Stimulated activated CD4-positive, alpha-beta T cell treated with anti-CD3 and anti-CD28 coated beads, Interleukin-2, amount 100 ng/mL, for 48 hours (primary cell): ENCODE data around the gene ACAP3.
A peak's percentile ranks its signal among the peaks of the same experiment; 100 is the strongest.

Experiments used
- DNase-seq, 2 donors: peaks; one replicate each; pipeline ENCODE4 v3.0.0-alpha.2; 2020

ACAP3 gene

GRCh38 chr1:1284221-1285101 is 23.3 kb downstream of the ACAP3 start:
- no peak for DNase-seq

DNA sequence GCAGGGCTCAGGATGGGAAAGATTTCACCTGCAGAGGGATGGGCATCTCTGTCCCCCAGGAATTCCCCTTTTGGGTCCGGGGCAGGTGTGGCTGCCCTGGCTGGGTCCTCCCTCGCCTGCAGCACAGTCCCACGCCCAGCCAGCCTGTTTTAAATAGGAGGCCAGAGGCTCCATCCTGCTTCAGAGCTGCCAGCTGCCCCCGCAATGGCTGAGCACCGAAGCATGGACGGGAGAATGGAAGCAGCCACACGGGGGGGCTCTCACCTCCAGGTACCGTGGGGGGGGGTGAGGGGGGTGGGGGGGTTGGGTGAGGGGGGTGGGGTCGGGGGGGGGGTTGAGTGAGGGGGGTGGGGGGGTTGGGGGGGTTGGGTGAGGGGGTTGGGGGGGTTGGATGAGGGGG is 23.9 kb downstream of the ACAP3 start:
- no peak for DNase-seq

DNA sequence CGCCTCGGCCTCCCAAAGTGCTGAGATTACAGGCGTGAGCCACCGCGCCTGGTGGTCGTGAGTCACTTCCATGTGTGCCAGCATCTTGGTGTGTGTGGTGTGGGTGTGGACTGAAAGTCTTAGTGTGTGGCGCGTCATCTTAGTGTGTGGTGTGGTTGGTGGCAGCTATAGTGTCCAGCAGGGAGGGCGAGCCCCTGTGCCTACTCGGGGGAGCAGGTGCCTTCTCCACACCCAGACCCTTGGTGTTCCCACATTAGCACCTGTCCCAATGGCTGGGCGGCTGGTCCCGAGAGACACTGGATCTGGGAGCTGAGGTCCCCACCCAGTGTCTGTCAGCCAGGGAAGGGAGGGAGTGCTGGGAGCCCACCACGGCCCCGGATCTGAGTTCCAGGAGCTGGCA is 24.7 kb downstream of the ACAP3 start:
- no peak for DNase-seq

DNA sequence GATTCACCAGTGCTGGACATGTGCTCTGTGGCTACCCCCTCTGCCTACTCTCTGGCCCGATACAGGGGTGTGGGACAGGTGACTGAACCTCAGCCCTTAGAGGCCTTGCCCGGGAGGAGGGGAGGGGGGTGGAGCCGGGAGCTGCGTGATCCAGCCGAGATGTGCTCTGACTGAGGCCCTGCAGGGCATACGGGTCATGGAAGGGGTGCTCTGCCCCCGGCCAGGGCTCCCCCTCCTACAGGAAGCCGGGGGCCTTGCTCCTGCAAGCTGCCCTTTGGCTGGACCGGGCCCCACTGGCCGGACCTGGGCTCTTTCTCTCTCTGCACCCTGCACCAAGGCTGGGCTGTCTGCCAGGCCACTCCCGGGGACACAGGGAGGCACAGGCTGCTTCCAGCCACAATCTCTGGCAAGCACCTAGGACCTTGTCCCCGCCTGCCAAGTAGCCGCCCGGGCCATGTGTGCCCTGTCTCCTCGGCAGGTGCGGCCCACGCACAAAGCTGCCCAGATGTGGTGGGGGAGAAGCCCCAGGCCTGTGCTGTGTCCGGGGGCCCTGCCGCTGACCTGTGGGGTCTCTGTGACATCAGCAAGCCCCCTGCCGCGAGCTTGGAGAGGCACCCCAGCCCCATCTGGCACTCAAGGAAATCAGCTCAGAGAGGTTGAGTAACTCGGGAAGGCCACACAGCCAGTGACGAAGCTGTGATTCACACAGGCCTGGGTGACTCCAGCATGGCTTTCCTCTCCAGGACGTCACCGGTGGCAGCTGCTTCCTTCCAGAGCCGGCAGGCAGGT is 26.0 kb downstream of the ACAP3 start:
- DNase-seq: no peak

DNA sequence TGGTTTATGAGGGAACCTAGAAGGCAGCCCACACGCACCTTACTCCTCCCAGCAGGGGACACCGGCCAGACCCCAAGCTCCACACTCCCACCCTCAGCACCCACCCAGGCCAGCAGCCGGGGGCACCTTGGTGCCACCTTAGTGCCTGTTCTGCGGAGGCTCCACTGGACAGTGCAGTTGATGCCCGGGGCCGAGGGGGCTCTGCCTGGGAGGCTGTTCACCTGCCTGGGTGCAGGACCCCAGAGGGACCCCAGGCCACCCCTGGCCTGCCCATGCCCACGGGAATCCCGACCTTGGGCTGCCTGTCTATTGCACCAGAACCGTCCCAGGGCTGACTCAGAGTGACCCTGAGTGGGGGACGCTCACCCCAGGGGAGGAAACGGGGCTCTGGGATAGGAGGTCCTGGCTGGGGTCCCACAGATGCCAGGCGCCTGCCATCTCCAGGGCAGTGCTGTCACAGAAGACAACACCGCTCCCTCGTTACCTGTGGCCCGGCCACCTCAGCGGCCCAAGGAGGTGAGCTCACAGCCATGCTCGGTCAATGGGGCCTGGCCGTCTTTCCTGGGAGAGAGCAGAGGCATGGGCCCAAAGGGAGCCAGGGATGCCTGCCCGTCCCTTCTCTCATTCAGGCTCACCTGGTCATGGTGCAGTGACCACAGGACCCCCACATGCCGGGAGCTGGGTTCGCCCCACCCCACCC is 26.8 kb downstream of the ACAP3 start:
- no peak for DNase-seq

- DNase-seq: no peak
Observed at GRCh38 chr1:1279028-1279427, 28.7 kb downstream of the ACAP3 start.

GRCh38 chr1:1278620-1279019 is 29.1 kb downstream of the ACAP3 start:
- no peak for DNase-seq

DNA sequence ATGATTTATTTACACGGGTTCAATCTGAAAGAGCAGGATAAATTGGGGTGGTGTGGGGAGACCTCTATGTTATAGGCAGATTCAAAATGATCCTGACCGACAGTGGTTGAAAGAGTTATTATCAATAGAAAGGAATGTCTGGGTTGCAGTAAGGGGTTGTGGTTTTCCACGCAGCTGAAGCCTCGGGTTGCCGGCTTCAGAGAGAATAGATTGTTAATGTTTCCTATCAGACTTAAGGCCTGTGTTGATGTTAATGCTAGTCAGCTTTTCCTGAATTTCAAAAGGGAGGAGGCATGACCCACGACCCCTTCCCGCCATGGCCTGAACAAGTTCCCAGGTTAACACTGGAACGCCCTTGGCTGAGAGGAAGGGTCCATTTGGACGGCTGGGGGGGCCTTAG is 31.9 kb downstream of the ACAP3 start:
- DNase-seq: no peak

DNA sequence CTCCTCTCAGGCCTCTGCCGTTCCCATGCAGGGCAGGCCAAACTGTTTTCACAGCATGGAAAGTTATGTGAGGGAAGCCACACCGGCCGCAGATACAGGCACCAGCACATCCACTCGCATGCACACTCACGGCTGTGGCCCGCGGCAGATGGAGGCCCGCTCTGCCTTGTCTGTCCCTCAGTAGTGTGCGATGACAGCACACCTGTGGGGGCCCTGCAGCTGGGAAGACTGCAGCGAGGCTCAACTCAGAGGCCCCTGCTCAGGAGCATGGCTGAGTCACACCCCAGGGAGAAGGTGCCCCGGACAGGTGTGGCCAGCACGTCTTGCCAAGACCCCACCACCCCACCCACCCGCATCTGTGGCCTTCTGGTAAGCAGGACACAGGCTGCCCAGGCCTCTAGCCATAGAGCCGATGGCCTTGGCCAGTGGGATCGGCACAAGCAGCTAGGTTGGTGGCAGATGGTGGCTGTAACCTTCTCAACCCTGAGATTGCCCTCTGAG is 32.7 kb downstream of the ACAP3 start:
- DNase-seq: no peak

GRCh38 chr1:1274299-1274930 is 33.3 kb downstream of the ACAP3 start:
- DNase-seq: no peak

DNA sequence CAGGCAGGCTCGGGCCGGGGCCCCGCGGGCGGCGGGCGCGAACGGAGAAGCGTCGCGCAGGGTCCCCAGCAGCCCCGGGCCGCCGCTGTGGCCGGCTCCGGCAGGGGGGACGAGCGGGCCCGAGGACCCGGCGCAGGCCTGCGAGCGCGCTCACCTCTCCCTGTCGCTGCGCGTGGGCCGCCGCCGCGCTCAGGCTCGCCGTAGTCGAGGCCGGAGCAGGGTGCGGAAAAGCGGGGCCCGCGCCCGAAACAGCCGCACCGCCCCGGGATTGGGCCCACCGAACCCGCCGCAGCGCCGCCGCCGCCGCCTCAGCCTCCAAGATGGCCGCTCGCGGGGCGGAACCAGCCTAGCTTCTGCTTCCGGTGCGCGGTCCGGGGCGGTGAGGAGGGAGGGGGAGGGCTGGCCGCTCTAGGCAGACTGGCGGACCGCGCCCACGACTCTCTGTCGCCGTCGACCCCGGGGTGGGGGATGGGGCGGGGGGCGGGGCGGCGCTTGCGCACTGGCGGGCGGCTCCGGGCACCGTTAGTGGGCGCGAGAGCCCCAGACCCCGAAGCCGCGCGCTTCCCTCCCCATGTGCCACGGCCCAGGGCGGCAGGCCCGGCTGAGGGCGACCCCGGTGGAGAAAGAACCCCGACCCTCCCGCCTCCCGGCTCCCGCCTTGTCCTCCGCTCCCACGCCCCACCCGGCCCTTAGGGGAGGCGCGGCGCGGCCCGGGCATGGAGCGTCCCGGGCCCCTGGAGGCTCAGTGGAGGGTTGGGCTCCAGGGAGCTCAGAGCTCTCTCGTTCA is 34.0 kb downstream of the ACAP3 start, which contains the start of gene UBE2J2:
Gene UBE2J2 (minus strand): TSS at position 343 of the 787 bp plus-strand sequence. CDS start 5,862 bp downstream, outside the sequence.
- peak; percentile 87 to 93 for DNase-seq

GRCh38 chr1:1273209-1273511 is 34.6 kb downstream of the ACAP3 start:
- DNase-seq: no peak

DNA sequence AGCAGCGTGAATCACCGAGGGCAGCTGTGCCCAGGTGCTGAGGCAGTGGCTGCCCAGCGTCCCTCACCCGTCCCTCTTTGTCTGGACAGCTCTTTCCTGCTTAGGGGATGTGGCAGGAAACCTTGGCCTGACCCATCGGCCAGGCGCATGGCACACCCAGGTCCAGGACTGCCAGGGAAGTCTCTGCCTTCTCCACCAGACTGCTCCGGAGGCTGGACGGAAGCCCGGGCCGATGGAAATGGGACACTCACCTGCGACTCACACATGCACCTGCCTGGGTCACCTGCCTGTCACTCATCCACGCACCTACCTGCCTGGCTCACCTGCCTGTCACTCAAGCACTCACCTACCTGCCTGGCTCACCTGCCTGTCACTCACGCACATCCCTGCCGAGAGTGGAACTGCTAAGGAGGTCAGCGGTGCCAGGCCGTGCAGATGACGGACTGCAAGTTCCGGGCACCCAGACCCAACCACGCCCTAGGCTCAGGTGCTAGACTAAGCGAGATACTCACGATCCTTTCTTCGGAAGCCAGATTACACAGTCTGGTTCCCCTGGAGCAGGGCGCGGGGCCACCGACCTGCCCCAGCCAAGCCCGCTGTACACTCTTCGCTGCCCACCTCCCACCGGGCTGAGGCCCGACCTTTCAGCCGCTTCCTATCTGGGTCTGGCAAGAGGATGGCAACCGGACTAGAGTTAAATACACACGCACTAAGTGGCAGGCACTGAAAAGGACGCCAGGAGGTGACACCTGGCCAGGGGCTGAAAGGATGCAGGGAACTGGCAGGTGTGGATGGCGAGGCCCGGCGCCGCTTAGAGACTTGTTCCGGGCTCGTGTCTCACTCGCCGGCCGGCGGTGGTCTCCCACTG is 35.2 kb downstream of the ACAP3 start:
- no peak for DNase-seq

DNA sequence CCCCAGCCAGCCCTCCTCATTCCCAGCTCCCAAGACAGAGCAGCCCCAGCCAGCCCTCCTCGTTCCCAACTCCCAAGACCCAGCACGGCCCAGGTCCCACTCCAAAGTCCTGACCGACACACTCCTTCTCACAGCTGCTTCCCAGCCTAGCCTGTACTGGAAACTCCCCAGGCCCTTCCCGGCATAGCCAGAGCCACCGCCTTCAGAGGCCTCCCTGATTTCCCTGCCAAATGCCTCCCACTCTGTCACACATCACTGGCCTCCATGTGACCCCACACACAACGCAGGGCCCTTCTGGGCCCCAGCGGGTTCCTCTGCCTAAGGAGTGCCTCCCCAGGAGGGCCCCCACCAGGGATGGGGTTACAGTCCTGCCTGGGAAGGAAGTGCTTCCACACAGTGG is 36.9 kb downstream of the ACAP3 start:
- no peak for DNase-seq

DNA sequence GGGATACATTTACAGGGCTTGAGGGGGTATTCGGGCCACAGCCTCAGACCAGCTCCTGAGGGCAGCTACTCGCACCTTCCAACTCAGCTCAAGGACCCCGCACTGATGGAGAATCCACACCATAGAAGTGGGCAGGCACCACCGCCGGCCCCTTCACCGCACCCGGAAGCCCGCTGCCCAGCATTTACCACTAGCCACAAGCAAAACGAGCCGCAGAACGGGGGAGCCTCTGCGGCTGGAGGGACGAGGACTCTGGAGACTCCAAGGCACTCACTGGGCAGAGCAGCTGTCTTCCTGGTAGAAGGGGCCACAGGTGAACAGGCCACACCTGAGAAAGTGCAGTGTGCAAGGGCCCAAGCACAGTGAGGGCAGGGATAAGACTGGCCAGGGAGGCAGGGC is 39.4 kb downstream of the ACAP3 start:
- DNase-seq: no peak

DNA sequence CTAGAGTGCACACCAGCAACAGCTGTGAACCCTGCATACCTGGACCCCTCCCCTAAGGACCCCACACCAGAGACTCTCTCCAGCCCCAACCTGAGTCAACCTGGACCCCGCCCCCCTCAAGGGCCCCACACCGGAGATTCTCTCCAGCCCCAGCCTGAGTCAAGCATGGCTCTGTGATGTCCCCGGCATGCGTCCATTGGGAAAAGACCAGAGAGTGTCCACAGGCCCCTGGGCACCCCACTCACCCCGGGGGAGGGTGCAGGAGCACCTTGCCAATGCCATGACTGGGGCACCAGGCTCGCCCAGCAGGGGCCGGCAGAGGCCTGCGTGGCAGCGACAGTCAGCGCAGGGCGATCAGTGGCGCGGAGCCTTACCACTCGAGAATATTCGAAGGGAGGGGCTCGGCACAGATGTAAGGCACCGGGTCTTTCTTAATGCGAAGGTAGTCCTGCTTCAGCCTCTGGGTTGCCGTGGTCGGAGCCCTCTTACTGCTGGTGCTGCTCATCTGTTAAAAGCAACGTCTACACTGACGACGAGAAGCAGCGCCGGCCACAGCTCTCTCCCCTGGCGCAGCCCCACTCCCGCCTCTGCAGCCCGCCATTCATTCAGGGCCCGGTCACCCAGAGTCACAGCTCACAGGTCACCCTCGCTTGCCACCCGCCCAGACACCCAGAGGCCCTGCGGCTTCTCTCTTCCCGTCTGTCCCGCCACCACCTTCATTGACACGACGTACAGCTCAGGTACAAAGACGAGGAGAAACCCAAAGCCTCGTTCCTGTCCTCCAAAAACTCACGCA is 40.0 kb downstream of the ACAP3 start:
- DNase-seq: no peak

GRCh38 chr1:1264868-1265272 is 42.9 kb downstream of the ACAP3 start:
- DNase-seq: no peak

- DNase-seq: no peak
Observed at GRCh38 chr1:1264026-1264425, 43.7 kb downstream of the ACAP3 start.

DNA sequence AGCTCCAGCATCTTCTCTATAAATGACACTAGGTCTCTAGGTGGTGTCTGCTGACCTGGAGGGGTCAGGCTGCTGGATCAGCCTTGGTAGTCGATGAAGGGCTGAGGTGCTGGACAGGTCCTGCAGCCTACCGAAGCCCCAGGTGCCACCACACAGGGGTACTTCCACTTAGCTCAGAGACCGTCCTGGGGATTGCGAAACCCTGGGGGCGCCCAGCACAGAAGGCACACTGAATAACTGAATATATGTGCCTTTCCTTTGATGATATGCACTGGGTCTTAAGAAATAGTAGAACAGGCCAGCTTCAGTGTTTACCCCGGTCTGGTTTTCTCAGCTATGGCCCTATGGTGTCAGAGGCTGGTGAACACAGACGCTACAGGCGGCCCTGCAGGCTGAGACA is 45.0 kb downstream of the ACAP3 start:
- DNase-seq: no peak

GRCh38 chr1:1262071-1262470 is 45.7 kb downstream of the ACAP3 start:
- DNase-seq: no peak
